Dedifferentiated amniotic fluid mesenchymal stem cell (primary cell): ENCODE measurements around the gene IL1RAPL1.

Source experiments
- DNase-seq: peaks from one replicate; pipeline ENCODE4 v3.0.0-alpha.2; 2016; ENCODE audit errors: extremely low spot score

Gene IL1RAPL1

DNA sequence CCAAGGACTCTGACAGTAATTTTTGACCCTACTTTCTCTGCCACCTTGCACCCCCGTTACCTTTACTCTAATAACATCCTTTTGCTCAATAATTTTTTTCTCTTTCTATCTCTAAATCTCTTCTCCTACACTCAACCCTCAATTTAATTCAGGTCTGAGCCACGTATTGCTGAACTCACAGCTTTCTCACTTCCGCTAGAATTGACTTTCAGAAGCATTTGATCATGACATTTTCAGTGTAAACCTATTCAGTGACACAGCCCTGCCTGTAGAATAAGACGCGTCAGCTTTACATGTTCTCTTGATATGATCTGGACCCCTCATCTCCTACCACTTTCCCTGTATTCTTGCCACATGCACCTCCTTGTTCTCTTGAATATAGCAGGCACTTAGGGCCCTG, 1188.6 kb downstream of the IL1RAPL1 start:
- DNase-seq = no peak

DNA sequence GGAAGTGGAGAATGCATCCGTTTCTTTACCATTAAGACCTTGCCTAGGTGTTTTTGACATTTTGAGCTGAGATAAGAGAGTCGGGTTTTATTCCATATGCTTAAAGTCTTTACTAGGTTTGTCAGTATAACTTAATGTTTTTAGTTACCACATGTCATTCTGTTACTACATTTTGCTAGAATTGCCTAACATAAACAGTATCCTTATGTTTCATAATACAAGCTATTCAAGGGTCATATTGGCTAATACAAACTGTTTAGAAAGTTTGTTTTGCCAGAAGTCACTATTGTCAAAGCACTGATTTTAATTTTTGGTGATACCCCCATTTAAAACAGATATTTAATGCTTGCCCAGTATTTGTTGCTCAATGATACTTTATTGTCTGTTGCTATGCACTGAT, 1200.4 kb downstream of the IL1RAPL1 start:
- DNase-seq = no peak

DNA sequence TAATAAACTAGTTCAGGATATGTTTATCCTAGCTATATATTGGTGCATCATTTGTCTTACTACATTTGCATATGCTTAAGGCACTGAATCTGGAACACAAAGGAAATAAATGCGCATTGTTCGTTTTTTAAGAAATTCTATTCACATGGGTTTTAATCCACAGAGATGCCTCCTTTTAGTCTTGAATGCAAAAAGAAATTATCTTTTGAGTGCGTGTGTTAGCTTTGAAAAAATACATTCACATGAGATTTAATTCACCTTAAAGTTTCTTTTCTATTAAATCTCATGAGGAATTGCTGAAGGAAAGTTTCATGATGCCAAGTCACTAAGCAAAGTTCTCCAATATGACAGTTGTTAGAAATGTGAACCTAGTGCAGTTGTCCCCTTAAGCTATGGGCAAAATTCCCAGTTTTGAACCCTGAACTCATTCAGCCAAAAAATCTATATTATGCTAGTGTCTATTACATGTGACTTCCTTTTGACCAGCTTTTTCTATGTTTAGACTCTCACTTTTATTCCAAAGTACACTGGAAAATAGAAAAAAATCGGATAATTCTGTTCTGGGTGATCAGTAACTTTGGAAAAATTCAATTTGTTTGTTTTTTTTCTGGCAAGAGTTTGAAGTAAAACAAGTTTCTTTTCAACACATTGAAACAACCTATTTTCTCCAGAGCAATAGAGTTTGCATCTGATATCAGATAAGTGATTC, 1201.9 kb downstream of the IL1RAPL1 start:
- no peak for DNase-seq

DNA sequence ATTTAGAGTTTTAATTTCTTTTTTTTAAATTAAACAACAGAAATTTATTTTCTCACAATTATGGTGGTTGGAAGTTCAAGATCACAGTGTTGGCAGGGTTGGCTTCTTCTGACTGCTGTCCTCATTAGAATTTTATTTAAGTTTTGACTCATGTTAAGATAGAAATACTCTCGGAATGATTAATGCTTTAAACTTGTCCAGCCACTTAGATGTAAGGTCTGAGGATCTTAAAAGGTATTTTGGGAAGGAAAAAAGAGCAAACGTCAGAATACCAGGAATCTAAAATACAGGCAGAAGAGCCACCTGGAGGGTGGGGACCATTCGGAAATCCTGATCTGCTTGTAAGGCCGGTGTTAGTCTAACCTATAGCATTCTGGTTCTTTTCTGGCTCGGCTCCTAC, 1205.1 kb downstream of the IL1RAPL1 start:
- no peak for DNase-seq

DNA sequence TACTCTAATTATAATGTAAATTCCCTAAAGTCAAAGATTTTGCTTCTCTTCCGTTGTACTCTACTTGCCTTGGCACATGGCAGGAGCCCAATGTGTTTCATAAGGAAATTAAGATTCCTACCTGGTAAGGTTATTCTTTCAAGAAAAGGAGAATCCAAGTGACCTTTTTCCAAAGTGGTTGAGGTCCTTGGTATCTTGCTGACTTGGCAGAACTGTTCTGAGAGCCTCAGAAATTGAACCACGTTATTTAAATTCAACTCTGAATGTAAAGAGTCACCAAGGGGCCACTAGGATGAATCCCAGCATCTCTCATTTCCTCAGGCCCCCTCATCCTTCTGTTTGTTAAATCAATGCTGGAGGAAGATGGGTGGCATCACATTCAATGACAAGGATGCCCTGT, 1209.9 kb downstream of the IL1RAPL1 start:
- no peak for DNase-seq

DNA sequence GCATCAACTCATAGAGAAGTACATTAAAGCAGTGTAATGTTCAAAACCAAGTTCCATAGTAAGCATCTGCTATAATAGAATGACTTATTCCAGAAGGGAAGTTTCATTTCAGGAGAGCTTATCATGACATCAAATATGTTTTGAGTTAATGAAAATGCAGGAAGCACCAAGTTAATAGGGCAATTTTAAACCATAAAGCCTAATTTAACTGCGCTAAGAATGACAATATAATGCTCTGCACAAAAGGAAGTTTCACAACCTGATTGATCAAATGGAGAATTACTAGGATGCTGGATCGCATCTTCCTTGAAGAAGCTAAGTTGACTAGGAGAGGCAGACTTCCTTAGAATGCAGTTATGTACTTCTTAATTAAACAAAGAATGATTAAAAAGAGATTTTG, 1211.2 kb downstream of the IL1RAPL1 start:
- DNase-seq = no peak

DNA sequence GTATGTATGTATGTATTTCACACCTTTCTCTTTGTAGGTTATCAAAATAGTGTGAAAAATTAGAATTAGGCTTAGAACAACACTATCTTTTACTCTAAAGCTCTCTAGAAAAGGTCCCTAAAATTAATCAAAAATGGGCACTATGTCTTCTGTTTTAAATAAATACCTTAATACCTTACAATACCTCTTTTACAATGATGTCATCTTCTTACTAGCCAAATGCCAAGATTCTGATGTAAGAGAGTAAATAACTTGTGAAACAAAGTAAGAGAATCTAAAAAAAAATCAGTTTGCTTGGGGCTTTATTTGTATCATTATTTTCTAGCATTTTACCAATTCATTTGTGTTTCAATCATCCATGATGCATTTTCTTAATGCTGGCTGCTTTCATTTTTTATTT, 1225.9 kb downstream of the IL1RAPL1 start:
- DNase-seq = no peak

DNA sequence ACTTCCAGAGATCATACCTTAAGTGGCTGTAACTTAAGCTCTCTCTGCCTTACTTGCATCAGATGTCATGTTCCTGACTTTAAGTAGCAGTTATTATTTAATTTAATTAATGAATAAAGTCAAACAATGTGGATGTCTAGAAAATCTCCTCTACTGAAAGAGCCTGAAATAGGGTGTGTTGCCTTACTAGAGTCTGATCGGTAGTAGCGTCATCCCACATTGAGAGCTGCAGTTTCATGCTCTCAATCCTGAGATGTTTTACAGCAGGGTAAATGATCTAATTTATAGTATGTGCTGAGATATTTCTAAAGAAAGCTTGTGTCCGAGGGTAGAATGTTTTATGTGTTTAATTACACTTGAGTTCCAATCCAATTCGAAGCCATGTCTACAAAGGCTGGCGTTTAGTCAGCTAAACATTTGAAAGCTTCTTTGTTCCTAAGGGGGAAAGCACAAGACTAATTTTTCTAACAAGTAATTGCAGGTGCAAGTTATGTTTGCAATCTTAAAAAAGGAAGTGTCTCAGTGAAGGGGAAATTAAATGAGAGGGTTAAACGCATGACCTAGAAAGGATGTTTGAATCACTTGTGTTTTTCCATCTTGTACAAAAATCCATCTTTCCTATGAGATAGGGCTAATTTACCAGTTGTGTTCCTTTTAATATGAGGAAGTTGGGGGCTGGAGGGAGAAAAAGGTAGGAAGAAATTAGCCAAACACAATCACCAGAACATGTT, 1237.1 kb downstream of the IL1RAPL1 start:
- DNase-seq = no peak

DNA sequence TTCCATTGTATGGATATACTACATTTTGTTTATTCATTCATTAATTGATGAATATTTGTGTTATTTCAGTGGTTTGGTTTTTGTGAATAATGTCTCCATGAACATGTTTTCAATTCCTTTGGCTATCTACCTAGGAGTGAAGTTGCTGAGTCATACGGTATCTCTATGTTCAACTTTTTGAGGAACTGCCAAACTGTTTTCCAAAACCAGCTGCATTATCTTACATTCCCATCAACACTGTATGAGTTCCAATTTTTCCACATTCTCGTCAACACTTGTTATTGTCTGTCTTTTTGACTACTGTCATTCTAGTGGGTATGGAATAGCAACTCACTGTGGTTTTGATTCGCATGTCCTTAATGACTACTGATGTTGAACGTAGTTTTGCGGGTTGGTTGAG, 1239.5 kb downstream of the IL1RAPL1 start:
- no peak for DNase-seq

DNA sequence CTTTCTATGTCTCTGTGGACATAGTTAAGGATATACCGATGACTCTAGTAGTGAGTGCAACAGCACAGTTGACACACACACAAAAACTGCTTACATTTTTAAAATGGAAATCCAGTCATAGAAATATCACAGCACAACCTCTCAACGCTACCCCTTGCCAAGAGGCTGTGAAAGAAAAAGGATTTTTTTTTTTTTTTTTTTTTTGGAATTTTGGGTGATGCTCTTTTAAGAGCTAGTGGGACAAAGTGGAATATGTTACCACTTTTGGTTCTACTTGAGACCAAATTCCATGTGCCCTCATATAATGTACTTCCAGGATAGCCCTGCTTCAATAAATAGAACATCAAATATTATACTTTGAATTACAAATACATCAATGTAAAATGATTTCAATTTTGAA, 1247.1 kb downstream of the IL1RAPL1 start:
- no peak for DNase-seq

DNA sequence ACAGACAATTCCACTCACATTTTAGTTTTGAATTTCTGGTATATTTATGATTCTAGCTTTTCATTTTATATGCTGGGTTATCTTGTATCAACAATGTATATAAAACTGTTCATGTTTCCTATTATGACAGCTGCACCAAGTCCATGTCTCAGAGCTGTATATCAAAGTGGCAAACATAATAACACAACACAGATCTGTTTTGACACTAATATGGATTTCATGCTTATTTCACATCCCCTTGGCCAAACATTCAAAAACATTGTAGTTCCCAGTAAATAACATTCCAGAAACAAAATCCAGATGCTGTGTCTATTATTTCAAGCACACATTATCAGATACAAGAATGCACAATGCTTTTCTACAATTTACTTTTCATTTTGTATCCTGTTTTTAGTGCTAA, 1247.5 kb downstream of the IL1RAPL1 start:
- no peak for DNase-seq

DNA sequence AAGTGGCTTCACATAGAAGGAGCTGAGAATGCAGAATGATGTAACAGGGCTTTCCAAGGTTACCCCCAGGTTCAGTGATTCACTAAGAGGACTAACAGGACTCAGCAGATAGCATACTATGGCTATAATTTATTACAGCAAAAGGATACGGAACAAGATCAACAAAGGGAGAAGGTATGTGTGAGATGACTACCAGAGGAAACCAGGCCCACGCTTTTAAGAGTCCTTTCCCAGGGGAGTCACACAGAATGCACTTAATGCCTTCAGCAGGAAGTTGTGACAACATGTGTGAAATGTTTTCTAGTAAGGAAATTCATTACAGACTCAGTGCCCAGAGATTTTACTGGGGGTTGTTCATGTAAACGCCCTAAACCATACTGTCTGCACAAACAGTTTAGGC, 1254.5 kb downstream of the IL1RAPL1 start:
- DNase-seq = no peak

DNA sequence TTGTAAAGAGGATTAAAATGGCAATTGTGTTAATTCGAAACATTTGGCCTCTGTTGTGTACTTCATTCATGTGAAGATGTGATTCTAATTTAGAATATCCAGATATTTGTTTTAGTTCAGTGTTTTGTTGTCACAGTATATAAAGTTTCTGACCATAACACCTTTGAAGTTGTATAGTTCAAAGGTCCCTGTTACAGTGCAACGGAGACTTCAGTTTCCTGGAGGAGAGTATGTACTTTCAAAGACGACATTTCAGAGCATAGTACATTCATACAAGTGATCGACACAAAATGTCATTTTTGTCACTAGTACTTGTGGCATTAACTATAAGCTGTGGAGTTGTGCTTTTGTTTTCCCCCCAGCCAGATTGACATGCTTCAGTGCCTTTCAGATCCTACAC, 1255.3 kb downstream of the IL1RAPL1 start:
- DNase-seq = no peak

DNA sequence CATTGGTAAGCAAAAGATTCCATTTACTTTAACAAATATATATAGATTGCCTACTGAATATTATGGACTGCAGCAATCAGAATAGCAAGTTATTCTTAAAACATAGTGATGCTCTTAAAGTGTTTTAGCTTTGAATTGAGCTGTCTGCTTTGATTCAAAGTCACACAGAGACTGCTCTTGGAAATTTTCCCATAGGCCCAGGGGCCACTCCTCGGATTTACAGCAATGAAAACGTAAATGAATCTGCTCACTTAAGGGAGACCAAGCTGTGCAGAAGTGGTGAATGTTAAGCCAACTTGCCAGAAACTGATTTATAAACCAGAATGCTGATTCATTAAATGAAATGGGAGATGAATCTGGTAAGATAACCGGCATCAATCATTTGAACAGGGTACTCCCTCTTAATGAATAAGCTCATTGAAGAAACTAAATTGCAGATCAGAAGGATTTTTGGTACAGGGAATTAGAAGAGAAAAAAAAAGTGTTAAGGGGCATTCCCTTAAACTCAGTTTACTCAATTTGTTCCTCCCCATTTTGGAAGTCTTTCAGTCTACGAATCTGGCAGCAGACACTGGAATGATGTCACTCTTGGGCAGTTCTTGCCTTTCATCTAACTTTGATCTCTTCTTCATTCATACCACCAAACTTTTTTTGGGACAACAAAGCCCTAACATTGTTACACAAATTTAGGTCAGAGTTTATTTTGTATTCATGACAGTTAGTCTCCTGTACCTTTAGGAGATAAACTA, 1264.8 kb downstream of the IL1RAPL1 start:
- DNase-seq = no peak

DNA sequence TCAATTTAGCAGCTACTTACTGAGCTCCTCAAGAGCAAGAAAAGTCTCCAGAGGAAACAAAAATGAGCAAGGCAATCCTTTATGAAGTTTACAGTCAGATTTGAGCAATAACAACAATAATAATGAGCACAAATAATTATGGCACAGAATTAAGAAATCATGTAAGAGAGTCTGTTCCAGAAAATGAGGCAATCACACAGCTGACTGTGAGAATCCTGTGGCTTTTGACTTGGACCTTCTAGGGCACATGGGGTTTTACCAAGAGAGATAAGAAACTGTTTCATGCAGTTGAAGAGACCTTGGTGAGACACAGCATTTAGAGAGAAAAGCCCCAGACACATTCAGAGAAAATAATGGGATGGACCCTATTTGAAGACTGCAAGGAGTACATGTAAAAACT, 1265.5 kb downstream of the IL1RAPL1 start:
- DNase-seq = no peak

DNA sequence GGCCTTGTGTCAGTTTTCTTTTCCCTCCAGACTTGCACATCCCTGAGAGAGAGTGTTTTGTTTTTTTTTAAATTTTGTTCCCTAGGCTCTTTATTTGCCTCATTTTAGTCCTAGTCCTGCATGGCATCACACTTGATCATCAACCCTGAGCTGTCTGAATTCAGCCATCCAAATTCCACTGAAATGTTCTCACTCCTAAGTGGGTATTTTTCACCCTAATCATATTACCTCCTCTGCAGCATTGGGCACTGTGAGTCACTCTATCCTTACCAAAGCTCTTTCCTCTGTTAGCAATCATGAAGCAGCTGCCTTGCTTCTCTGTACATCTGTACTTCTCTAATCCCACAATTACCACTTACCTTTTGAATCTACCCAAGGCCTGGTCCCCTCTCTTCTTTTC, 1271.5 kb downstream of the IL1RAPL1 start:
- peak; percentile 31 for DNase-seq

DNA sequence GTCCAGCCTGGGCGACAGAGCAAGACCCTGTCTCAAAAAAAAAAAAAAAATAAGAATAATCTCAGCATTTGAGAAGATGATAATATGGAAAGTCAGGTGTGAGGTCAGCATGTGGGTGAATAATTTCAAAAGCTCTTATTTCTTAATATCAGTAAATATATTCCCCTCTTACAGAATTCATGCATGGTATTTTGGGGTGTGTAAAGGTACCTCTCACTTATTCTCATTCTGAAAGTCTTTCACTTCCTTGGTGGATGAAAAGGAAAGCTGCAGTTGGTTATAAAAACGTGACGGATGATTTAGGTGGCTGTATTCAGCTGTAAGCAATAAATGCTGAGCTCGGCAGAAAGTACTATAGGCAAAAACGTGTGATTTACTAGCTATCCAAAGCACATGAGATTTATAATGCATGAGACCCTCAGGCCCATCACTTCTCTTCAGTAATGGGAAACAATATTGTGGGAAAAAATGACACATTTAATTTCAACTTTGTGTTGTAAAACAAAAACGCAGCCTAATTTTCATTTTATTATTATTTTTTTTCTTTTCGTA, 1275.0 kb downstream of the IL1RAPL1 start:
- DNase-seq = no peak

DNA sequence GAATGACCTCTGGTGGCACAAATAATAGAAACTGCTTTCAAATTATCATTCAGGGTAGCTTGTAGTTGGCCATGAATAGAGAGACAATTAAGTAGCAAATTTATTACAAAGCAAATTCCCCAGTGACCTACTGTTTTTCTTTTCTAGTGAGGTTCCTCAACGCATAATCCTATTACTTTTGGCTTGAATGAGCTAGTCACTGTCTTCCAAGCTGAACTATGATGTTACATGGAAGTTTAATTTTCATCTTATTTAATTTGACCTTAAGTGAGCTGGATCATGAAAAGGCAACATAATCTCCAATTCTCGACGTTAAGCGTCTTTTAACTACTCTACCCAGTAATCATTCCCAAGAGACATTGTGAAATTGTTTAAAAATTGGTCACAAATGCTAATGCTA, 1280.7 kb downstream of the IL1RAPL1 start:
- no peak for DNase-seq

DNA sequence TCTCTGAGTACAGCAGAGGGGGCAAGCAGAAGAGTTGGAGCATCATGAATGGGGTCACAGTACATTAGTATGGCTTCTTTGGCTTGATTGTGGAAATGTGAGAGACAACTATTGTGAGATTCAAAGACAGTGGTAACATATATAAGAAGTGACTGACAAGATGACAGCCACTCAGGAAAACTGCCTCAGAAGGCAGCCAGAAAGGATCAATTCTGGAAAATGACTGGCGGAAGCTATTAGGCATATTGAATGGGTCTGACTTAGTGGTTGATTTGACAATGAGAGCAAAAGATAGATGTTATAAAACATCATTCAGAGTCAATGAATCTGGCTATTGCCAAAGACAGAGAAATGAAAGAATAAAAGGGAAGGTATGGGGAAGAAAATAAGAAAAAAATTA, 1282.6 kb downstream of the IL1RAPL1 start:
- no peak for DNase-seq

DNA sequence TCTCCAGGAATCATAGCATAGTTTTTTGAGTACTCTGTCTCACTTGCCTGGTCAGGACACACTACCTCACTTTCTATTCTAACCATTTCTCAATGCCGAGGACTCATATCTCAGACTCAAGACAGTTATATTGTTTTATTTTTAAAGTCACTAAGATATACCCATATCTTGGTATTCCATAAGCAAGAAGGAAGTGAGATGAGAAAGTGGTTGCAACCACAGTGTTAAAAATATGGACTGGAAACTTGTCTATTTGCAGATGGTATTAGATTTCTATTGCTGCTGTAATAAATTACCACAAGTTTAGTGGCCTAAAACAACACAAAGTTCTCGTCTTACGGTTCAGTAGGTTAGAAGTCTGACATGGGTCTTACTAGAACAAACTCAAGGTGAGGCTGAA, 1283.4 kb downstream of the IL1RAPL1 start:
- DNase-seq = no peak

DNA sequence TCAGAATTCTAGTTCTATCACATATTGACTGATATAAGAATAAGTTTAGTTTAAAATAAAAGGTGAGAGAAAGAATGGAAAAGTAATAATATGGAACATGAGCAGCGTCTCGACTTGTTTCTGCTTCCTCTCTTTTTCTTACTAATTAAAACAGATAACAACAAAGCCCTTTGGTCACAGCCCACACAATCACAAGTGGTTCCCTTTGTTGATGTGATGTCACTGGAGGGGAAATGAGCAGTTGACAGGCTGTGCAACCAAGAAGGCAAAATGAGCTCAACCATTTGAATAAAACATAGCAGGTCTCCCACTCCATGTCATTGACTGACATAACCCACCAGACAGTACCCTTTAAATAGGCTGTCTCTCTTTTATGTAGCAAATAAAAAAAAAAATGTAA, 1285.6 kb downstream of the IL1RAPL1 start:
- DNase-seq = no peak

DNA sequence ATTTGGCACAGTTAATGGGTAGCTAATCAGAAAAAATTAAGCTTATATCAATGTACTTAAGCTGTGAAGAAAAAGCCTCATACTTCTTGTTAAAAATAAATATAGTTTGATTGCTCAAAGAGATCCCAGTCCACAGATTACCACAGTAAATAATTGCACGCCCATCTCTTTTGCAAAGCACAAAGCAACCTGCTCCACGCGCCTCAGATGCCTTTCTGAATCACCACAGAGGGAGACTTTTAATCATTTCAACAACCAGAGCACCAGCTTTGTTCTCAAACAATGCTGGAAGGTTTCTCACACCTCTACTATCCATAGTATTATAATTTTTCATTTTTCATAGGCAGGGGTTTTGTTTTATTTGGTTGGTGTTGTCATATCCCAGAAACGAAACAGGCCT, 1289.5 kb downstream of the IL1RAPL1 start:
- DNase-seq = no peak

DNA sequence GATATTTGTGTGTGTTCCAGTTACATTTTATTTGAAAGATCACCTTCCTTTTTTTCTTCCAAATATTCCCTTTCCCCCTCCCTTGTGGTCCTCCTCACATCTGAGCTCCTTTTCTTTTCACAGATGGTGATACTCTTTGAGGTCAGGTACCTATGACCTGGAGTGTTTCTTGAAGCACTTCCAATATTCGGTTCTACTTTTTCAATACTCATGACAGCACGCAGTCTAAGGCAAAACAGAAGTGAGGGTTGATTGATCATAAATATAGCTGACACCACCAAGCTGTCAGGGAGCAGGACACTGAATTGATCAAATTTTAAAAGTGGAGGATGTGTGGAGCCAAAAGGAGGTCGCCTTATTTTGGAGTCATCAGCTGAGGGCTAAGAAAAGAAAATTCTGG, 1293.7 kb downstream of the IL1RAPL1 start:
- DNase-seq = no peak
